Activated CD4-positive, alpha-beta T cell treated with anti-CD3 and anti-CD28 coated beads for 36 hours (primary cell): ENCODE results near the gene KRTAP9-4. TPM values are rescaled to one million over a fixed set of nuclear protein-coding genes. Genes with fewer than 3 reads are reported as not detected.
"Not testable (repeated sequence)": the region's sequence is repeated elsewhere in the genome, so short reads cannot be mapped to it uniquely, and the experiment has no call there.

ENCODE experiments used
- ATAC-seq: fragments of 200-7000 bp; cut with Tn5 transposase; one replicate; pipeline ENCODE4 v1.10.0; 2021; ENCODE audit warnings: mild to moderate bottlenecking, moderate library complexity
- CTCF ChIA-PET: fragments of 350-600 bp; sonication (Branson Sonifier 250); formaldehyde crosslinking; loops from one replicate; lab custom pipeline; 2021; ENCODE audit warnings: antibody characterized with exemption; lab: Charles Lee
- POLR2A ChIA-PET: fragments of 350-600 bp; sonication (Branson Sonifier 250); formaldehyde crosslinking; loops from one replicate; lab custom pipeline; 2021; ENCODE audit warnings: antibody characterized with exemption, inconsistent platforms; lab: Charles Lee
- DNase-seq: peaks from one replicate; pipeline ENCODE4 v3.0.0-alpha.2; 2020
- H3K27ac Mint-ChIP-seq: one replicate; pipeline ENCODE4 v1.8.0; 2021; ENCODE audit warnings: mixed read lengths
- H3K27me3 Mint-ChIP-seq: one replicate; pipeline ENCODE4 v1.8.0; 2021; ENCODE audit warnings: mixed read lengths
- H3K36me3 Mint-ChIP-seq: one replicate; pipeline ENCODE4 v1.8.0; 2021; ENCODE audit warnings: low read depth, mixed read lengths
- H3K4me1 Mint-ChIP-seq: one replicate; pipeline ENCODE4 v1.8.0; 2021; ENCODE audit warnings: mixed read lengths
- H3K4me3 Mint-ChIP-seq: one replicate; pipeline ENCODE4 v1.8.0; 2021; ENCODE audit warnings: mild to moderate bottlenecking, moderate library complexity, mixed read lengths
- H3K9me3 Mint-ChIP-seq: one replicate; pipeline ENCODE4 v1.8.0; 2021; ENCODE audit warnings: low read depth, mixed read lengths
- intact Hi-C, 2 experiments: fragments of 100-400 bp; cut with DNase I in 1 of 2; cut with micrococcal nuclease in 1 of 2; formaldehyde crosslinking; loops; one replicate each; pipeline versions ENCODE4 v1.14.2 to v1.15.1; 2022 to 2024; cut with DNase I, micrococcal nuclease
- total RNA-seq, 2 experiments: library from RNA; stranded (reverse); gene quantifications; one replicate each; pipeline ENCODE4 v1.2.3, GENCODE V29; 2021

The KRTAP9-4 gene
- total RNA-seq, 2 experiments from 2014 or later = not detected

DNA sequence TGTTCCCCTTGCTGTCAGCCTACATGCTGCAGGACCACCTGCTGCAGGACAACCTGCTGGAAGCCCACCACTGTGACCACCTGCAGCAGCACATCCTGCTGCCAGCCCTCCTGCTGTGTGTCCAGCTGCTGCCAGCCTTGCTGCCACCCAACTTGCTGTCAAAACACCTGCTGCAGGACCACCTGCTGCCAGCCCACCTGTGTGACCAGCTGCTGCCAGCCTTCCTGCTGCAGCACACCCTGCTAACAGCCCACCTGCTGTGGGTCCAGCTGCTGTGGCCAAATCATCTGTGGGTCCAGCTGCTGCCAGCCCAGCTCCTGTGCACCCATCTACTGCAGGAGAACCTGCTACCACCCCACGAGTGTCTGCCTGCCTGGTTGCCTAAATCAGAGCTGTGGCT lies 21.8 kb downstream of the KRTAP9-4 start:
- H3K27ac Mint-ChIP-seq, POLR2A ChIA-PET: not testable (repeated sequence)

DNA sequence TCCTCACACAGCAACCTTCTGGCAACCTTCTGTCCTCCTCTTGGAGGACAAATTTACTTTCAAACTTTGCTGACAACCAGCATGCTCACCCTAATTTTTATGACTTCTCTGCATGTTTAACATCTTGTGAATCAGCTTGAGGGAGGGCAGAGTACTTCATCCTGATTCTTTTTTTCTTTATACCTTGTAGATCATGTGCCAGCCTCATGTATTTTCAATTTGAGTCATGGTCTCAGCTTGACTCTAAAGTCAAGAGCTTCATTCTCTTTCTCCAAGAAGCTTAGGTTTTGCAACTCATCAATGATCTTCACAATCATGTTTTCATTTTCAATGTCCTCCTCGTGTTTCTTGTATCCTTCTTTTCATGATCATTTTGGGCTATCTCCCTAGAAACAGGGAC lies 22.4 kb downstream of the KRTAP9-4 start:
- CTCF ChIA-PET = no interaction called here
- intact Hi-C loops = no loop called here
- Mint-ChIP-seq H3K36me3 (no peaks in the 10 kb centered on the region), H3K4me3 (no peak overlapping the region), H3K9me3 (no peaks in the 10 kb centered on the region), H3K4me1 (no peaks in the 10 kb centered on the region), H3K27me3 (peaks cover 7% of the 10 kb centered on the region), H3K27ac (no peak overlapping the region)
- ATAC-seq = no peak
- DNase-seq = no peak
- POLR2A ChIA-PET = no interaction called here

More for the DNA sequence above, 21.8 kb downstream of the KRTAP9-4 start:
- H3K4me1 Mint-ChIP-seq, intact Hi-C loops, H3K9me3 Mint-ChIP-seq, CTCF ChIA-PET, H3K27me3 Mint-ChIP-seq, DNase-seq, H3K36me3 Mint-ChIP-seq, H3K4me3 Mint-ChIP-seq, ATAC-seq: not testable (repeated sequence)

DNA sequence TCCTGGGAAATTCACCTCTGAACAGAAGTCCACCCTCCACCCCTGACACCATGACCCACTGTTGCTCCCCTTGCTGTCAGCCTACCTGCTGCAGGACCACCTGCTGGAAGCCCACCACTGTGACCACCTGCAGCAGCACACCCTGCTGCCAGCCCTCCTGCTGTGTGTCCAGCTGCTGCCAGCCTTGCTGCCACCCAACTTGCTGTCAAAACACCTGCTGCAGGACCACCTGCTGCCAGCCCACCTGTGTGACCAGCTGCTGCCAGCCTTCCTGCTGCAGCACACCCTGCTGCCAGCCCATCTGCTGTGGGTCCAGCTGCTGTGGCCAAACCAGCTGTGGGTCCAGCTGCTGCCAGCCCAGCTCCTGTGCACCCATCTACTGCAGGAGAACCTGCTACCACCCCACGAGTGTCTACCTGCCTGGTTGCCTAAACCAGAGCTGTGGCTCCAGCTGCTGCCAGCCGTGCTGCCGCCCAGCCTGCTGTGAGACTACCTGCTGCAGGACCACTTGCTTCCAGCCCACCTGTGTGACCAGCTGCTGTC lies 26.2 kb downstream of the KRTAP9-4 start, which contains the start of gene KRTAP9-7:
TSS of gene KRTAP9-7 (plus strand) at position 51 of the 543 bp plus-strand sequence. CDS start at position 51, 0 bp downstream.
- intact Hi-C loops = loop anchor here in 1 of 2 experiments (1.0 kb wide), 1 partner anchor 14 kb away; no protein-coding TSS in a partner anchor
- DNase-seq, ATAC-seq, H3K27me3 Mint-ChIP-seq, H3K9me3 Mint-ChIP-seq, POLR2A ChIA-PET, H3K36me3 Mint-ChIP-seq, H3K4me3 Mint-ChIP-seq, H3K4me1 Mint-ChIP-seq, H3K27ac Mint-ChIP-seq: not testable (repeated sequence)
- CTCF ChIA-PET = interaction anchor here (0.7 kb wide), 1 partner anchor 1943 kb away, joined by 4 read pairs; no protein-coding TSS in a partner anchor

DNA sequence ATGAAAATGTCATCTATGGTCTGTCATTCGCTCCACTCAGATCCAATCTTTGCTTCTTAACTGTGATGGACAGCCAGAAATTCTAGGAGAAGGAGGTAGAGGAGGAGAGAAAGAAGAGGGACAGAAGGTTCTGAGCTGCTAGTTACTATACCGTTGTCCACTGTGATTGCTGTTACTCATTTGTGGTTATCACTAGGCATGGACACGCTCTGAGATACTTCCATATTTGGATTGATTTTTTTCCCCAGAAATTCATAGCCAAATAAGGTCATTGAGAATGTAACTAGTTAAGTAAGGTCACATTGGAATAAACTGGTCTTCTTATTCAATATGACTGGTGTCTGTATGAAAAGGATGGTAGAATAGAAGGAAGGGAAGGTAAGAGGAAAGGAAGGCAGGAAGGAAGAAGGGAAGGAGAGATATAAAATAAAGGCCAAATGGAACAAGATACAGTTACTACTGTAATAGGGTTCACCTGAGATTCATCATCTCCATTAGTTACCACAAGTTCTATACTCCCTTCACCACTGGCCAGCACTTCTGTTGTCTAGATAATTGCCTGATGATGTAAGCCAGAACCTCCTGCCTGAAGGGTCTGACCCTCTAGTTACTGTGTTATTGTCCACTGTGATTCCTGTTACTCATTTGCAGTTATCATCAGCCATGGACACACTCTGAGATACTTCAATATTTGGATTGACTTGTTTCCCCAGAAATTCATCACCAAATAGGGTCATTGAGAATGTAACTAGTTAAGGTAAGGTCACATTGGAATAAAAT lies 28.9 kb downstream of the KRTAP9-4 start:
- Mint-ChIP-seq H3K36me3 (no peaks in the 10 kb centered on the region), H3K4me3 (no peak overlapping the region), H3K4me1 (no peaks in the 10 kb centered on the region), H3K9me3 (no peaks in the 10 kb centered on the region), H3K27me3 (peaks cover 8% of the 10 kb centered on the region), H3K27ac (no peak overlapping the region)
- DNase-seq (no peak), ATAC-seq (no peak)
- intact Hi-C loops = no loop called here
- ChIA-PET POLR2A (no interaction called here), CTCF (no interaction called here)

DNA sequence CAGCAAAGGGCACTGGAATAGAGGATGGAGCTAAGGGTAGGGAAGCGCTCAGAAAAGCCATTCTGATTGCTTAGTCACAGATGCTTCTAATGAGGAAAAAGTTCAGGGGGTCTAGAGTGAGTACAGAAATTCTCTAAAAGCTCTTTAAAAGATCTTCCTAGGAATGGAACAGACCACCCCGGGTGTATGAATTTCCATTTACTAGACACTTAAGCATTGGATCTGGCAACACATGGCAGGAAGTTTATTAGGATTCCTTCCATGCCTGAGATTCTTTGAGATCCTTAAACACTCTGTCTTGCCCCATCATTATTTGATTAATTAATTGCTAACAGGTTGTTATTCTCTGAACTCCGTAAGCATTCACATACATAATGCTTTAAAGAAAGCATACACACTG lies 34.6 kb downstream of the KRTAP9-4 start:
- H3K27ac Mint-ChIP-seq = no peak overlapping the region
- intact Hi-C loops = no loop called here
- POLR2A ChIA-PET = interaction anchor here (0.7 kb wide), 1 partner anchor 74 kb away, joined by 4 read pairs; no protein-coding TSS in a partner anchor
- no peaks in the 10 kb centered on the region for H3K9me3 Mint-ChIP-seq
- H3K4me1 Mint-ChIP-seq = peaks cover 14% of the 10 kb centered on the region
- no peak overlapping the region for H3K4me3 Mint-ChIP-seq
- no peaks in the 10 kb centered on the region for H3K36me3 Mint-ChIP-seq
- no peaks in the 10 kb centered on the region for H3K27me3 Mint-ChIP-seq
- CTCF ChIA-PET = no interaction called here
- ATAC-seq (no peak), DNase-seq (no peak)

DNA sequence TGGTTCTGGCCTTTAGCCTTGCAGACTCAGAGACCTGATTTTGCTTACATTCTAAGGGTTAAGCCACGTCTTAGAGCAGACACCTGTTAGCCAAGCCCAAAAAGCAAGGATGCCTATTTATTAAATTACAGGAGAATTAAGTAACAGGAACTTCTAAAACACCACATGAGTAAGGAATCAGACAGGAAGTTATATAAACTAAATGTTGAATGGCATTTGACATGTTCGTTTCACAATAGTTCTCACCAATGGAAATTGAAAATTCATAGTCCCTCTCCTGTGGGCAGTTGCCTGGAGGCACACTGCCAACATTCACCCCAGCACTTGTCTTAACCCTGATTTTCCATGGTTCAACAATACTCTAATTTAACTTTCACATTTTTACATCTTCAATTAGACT lies 35.1 kb downstream of the KRTAP9-4 start:
- H3K27ac Mint-ChIP-seq = no peak overlapping the region
- no peaks in the 10 kb centered on the region for H3K9me3 Mint-ChIP-seq
- no peaks in the 10 kb centered on the region for H3K36me3 Mint-ChIP-seq
- POLR2A ChIA-PET = no interaction called here
- no peak overlapping the region for H3K4me3 Mint-ChIP-seq
- DNase-seq (no peak), ATAC-seq (no peak)
- CTCF ChIA-PET = no interaction called here
- no peaks in the 10 kb centered on the region for H3K27me3 Mint-ChIP-seq
- peaks cover 14% of the 10 kb centered on the region for H3K4me1 Mint-ChIP-seq
- intact Hi-C loops = no loop called here

DNA sequence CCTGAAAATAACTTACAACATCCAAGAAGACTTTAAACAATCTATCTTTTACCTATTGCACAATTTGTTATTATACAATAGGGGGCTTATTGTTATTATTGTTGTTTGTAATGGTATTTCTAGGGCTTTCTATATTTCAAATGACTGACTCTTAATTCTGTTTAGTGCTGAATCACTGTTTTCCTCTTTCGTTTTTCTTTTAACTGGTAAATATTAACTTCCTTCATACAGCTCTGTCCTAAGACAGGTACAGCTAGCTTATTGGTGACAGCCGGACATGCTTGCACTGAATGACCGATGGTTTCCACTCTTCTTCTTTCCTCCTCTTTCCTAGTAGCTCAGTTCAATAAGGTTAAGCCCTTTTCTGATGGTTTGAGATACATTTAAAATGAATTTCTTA lies 37.6 kb downstream of the KRTAP9-4 start:
- no peaks in the 10 kb centered on the region for H3K9me3 Mint-ChIP-seq
- intact Hi-C loops = no loop called here
- no peak overlapping the region for H3K27ac Mint-ChIP-seq
- no peaks in the 10 kb centered on the region for H3K27me3 Mint-ChIP-seq
- no peak overlapping the region for H3K4me3 Mint-ChIP-seq
- CTCF ChIA-PET = interaction anchor here (0.8 kb wide), 1 partner anchor 206 kb away, joined by 4 read pairs; no protein-coding TSS in a partner anchor
- H3K36me3 Mint-ChIP-seq = no peaks in the 10 kb centered on the region
- POLR2A ChIA-PET = no interaction called here
- DNase-seq (no peak), ATAC-seq (no peak)
- H3K4me1 Mint-ChIP-seq = peaks cover 14% of the 10 kb centered on the region

DNA sequence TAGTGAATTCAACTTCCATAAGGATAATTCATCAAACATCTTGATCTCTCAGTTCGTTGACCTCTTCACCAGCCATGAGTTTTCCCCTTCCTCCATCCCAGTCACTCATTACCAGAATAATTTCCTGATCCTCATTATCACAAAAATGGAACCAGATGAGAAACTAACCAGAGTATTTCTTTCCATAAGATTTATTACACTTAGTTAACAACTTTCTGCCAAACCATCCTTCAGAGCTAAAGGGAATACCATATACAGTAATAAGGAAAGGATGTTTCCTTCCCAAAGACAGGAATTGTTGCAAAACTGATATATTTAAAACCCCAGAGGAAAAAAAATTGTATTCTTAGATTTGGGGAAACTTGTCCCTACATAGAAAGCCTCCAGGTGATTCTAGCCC lies 44.5 kb downstream of the KRTAP9-4 start:
- intact Hi-C loops = no loop called here
- no peaks in the 10 kb centered on the region for H3K9me3 Mint-ChIP-seq
- ChIA-PET POLR2A (no interaction called here), CTCF (no interaction called here)
- no peak overlapping the region for H3K4me3 Mint-ChIP-seq
- no peak for ATAC-seq
- H3K27me3 Mint-ChIP-seq = no peaks in the 10 kb centered on the region
- no peak overlapping the region for H3K27ac Mint-ChIP-seq
- H3K36me3 Mint-ChIP-seq = no peaks in the 10 kb centered on the region
- no peak for DNase-seq
- H3K4me1 Mint-ChIP-seq = no peaks in the 10 kb centered on the region

DNA sequence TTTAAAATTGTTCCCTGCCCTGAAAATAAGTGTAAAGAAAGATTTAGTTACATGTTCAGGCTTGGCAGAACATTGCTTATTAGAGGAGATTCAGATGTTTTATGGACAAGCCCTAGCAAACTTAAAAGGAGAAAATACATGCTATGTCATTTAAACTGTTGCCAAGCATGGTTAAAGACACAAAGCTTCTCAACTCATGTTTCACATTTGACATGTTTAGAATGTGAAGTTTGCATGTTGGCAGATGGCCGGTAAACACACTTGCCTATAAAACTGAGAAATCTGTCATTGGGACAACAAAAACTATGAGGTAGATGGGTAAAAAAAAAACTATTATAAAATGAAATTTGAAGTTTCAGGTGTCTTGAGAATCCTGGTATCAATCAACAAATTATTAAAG lies 47.4 kb downstream of the KRTAP9-4 start:
- H3K36me3 Mint-ChIP-seq = no peaks in the 10 kb centered on the region
- intact Hi-C loops = no loop called here
- POLR2A ChIA-PET = no interaction called here
- ATAC-seq = no peak
- no peak overlapping the region for H3K4me3 Mint-ChIP-seq
- H3K27me3 Mint-ChIP-seq = no peaks in the 10 kb centered on the region
- H3K4me1 Mint-ChIP-seq = peaks cover 5% of the 10 kb centered on the region
- no peak overlapping the region for H3K27ac Mint-ChIP-seq
- CTCF ChIA-PET = no interaction called here
- no peak for DNase-seq
- H3K9me3 Mint-ChIP-seq = no peaks in the 10 kb centered on the region

DNA sequence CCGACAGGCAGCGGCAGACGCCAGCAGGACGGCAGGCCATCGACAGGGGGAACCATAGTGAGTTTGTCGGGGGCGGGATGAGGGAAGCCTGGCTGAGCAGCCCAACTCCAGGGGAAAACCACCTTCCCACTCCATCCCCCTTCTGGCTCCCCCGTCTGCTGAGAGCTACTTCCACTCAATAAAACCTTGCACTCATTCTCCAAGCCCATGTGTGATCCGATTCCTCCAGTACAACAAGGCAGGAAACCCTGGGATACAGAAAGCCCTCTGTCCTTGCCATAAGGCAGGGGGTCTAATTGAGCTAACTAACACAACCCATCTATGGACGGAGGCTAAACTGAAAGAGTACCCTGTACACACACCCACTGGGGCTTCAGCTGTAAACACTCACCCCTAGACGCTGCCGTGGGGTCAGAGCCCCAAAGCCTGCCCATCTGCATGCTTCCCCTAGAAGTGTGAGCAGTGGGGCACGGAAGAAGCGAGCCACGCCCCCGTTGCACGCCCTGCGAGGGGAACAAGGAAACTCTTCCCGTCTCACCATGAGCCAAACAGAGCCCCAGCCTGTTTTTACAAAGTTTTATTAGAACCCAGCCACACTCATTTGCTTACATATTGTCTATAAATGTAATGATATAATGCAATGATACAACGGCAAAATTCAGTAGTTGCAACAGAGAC lies 49.1 kb downstream of the KRTAP9-4 start:
- intact Hi-C loops = no loop called here
- ChIA-PET CTCF (no interaction called here), POLR2A (no interaction called here)
- no peaks in the 10 kb centered on the region for H3K9me3 Mint-ChIP-seq
- no peak for DNase-seq
- H3K36me3 Mint-ChIP-seq = no peaks in the 10 kb centered on the region
- H3K27ac Mint-ChIP-seq = no peak overlapping the region
- ATAC-seq = no peak
- no peaks in the 10 kb centered on the region for H3K27me3 Mint-ChIP-seq
- no peak overlapping the region for H3K4me3 Mint-ChIP-seq
- peaks cover 5% of the 10 kb centered on the region for H3K4me1 Mint-ChIP-seq
